PFSK-1 (cell line): ENCODE measurements around the gene P4HTM.

Source experiments
- FOXP2 ChIP-seq: optimal IDR thresholded peaks from 2 replicates; pipeline ENCODE3; 2011; ENCODE audit warnings: borderline replicate concordance, control low read depth, inconsistent platforms; ENCODE audit not compliant: insufficient read depth; ENCODE audit errors: extremely low read length, extremely low read depth
- POLR2AphosphoS5 ChIP-seq: IDR thresholded peaks from 2 replicates; pipeline ENCODE4 v1.6.1; 2012; ENCODE audit warnings: low read depth, mild to moderate bottlenecking, control low read depth, low read length, moderate library complexity
- SIN3A ChIP-seq: IDR thresholded peaks from 2 replicates; pipeline ENCODE4 v1.6.1; 2012; ENCODE audit warnings: mild to moderate bottlenecking, low read length, moderate library complexity, borderline replicate concordance; ENCODE audit not compliant: insufficient read depth
- TAF1 ChIP-seq: IDR thresholded peaks from 2 replicates; pipeline ENCODE4 v1.6.1; 2012; ENCODE audit warnings: low read length, control low read depth, borderline replicate concordance; ENCODE audit not compliant: insufficient read depth
- TF ChIP-seq, protein P1 (sequence below), 2 experiments: IDR thresholded peaks; 2 replicates each; pipeline versions ENCODE4 v1.6.1 to v1.8.0; 2011 to 2012; ENCODE audit warnings: low read depth in 2 of 2, low read length in 2 of 2, control low read depth in 1 of 2, inconsistent platforms in 1 of 2, mild to moderate bottlenecking in 1 of 2, moderate library complexity in 1 of 2; ENCODE audit not compliant: insufficient read depth in 1 of 2

DNA sequence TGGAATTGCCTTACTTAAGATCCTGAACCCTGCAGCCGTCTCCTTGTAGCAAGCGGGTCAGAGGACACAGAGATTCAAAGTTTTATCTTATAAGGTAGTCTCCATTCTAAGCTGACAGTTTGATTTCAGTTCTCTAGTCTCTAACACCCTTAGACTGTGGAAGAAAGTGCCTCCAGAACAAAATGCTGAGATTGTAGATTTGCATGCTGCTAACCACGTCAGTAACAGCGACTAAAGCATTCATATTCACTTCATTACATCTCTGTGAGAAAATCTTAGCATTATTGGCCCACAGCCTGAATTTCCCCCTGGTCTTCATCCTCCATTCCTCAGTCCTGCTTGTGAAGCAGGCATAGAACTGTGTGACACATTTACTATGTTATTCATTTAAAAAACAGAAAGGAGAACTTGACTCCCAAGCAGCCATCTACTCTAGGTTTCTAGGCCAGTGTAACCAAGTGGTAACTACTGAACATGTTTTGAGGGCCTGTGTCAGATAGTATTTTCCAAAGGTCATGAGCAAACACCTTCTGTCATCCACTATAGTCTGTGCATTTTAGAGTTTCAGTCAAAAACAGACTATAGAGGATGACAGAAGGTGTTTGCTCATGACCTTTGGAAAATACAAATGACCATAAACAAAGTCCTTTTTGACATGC, 44.0 kb upstream of the P4HTM start:
- TF ChIP-seq TAF1, result no peak
- TF ChIP-seq POLR2AphosphoS5, result no peak
- TF ChIP-seq, protein P1, sequence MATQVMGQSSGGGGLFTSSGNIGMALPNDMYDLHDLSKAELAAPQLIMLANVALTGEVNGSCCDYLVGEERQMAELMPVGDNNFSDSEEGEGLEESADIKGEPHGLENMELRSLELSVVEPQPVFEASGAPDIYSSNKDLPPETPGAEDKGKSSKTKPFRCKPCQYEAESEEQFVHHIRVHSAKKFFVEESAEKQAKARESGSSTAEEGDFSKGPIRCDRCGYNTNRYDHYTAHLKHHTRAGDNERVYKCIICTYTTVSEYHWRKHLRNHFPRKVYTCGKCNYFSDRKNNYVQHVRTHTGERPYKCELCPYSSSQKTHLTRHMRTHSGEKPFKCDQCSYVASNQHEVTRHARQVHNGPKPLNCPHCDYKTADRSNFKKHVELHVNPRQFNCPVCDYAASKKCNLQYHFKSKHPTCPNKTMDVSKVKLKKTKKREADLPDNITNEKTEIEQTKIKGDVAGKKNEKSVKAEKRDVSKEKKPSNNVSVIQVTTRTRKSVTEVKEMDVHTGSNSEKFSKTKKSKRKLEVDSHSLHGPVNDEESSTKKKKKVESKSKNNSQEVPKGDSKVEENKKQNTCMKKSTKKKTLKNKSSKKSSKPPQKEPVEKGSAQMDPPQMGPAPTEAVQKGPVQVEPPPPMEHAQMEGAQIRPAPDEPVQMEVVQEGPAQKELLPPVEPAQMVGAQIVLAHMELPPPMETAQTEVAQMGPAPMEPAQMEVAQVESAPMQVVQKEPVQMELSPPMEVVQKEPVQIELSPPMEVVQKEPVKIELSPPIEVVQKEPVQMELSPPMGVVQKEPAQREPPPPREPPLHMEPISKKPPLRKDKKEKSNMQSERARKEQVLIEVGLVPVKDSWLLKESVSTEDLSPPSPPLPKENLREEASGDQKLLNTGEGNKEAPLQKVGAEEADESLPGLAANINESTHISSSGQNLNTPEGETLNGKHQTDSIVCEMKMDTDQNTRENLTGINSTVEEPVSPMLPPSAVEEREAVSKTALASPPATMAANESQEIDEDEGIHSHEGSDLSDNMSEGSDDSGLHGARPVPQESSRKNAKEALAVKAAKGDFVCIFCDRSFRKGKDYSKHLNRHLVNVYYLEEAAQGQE (IDR thresholded peaks at IDR 0.05; ENCODE audit: insufficient read depth in 1 of 2, low read depth in 2 of 2, low read length in 2 of 2), result no peak
- no peak for TF ChIP-seq SIN3A
- TF ChIP-seq FOXP2, result no peak
